H1 (cell line): ENCODE data around the gene LGR4. TPM values are rescaled to one million over a fixed set of nuclear protein-coding genes. Genes with fewer than 3 reads are reported as not detected.

ENCODE experiments used
- microRNA-seq, 2 experiments: library from miRNA; unstranded; fragments of <30 nt; microRNA quantifications; one replicate each; pipeline versions ENCODE4 to v1.2.0, GENCODE V29; 2016 to 2020; ENCODE audit warnings: borderline microRNAs expressed in 2 of 2, borderline number of aligned reads in 2 of 2, borderline replicate concordance in 1 of 2
- polyA plus RNA-seq, 7 experiments: library from polyadenylated mRNA; depleted of rRNA in 3 of 7; stranded (reverse) in 5 of 7; unstranded in 2 of 7; fragments of >200 nt in 5 of 7; fragments of 200-250 nt in 2 of 7; gene quantifications; 1 replicate in 5 of 7; 2 replicates in 1 of 7; 4 replicates in 1 of 7; pipeline versions ENCODE4 v1.2.1 to v1.2.3, GENCODE V29; 2011 to 2013; ENCODE audit warnings: missing spikeins in 2 of 7, mixed read lengths in 2 of 7
- small RNA-seq: library from polyadenylated mRNA; stranded (forward); fragments of <200 nt; extraction: miRNeasy Mini kit (QIAGEN cat#:217004); gene quantifications from one replicate; pipeline ENCODE3, GENCODE V24; 2013; ENCODE audit not compliant: insufficient read depth
- total RNA-seq: library from RNA; stranded (reverse); fragmentation: NEBNext Ultra II Directional; extraction: Animal tissue kit (Norgen Biotek cat#: 25700); gene quantifications from 2 replicates; pipeline ENCODE4 v1.2.1, GENCODE V29; 2021

Gene LGR4
- total and polyA plus RNA-seq, 2 of the 8 experiments (the other 6 are each of a cell fraction or from before 2014, with no cell fraction given): 26.6 to 61.7 TPM

Small RNAs within 50 kb of the gene (microRNA-seq; reads per million reads assigned to microRNA genes)
- gene MIR8087: 0 reads per million in 2 experiments

Small RNAs within 50 kb of the gene (small RNA-seq; reads per million reads assigned to genes)
- gene AC100771.1: not detected
- gene MIR8087: not detected
- gene RNA5SP339: not detected

Other genes starting within 250 kb of the LGR4 start
- gene CCDC34, start 109.6 kb downstream of the LGR4 start, total RNA-seq: 21.5 and 24.3 TPM in 2 replicates
- 7.7 and 9.1 TPM in 2 replicates for gene CCDC34, start 109.6 kb downstream of the LGR4 start, polyA plus RNA-seq (2011; rRNA removed)
- 41.7 and 42.7 TPM in 2 replicates for gene LIN7C, start 34.0 kb upstream of the LGR4 start, total RNA-seq
- gene LIN7C, start 34.0 kb upstream of the LGR4 start, polyA plus RNA-seq (2011; rRNA removed): 8.3 and 10.5 TPM in 2 replicates
- 5.4 and 6.0 TPM in 2 replicates for gene BDNF, start 227.7 kb upstream of the LGR4 start, total RNA-seq
- gene BDNF, start 227.7 kb upstream of the LGR4 start, polyA plus RNA-seq (2011; rRNA removed): 1.5 and 2.4 TPM in 2 replicates